H54 (cell line): ENCODE results near the gene CAMTA2.

ENCODE experiments used
- DNase-seq: peaks from one replicate; pipeline ENCODE4 v3.0.0; 2011; ENCODE audit warnings: low spot score, mixed read lengths; ENCODE audit not compliant: insufficient read length
- FAIRE-seq: peaks from 3 replicates; lab custom pipeline; 2011; peaks lifted over from hg19 to GRCh38; lab: Jason Lieb, UNC
- POLR2A ChIP-seq: IDR thresholded peaks from 2 replicates; pipeline ENCODE4 v1.6.1; 2011; ENCODE audit warnings: low read depth, mild to moderate bottlenecking, low read length

Gene CAMTA2

DNA sequence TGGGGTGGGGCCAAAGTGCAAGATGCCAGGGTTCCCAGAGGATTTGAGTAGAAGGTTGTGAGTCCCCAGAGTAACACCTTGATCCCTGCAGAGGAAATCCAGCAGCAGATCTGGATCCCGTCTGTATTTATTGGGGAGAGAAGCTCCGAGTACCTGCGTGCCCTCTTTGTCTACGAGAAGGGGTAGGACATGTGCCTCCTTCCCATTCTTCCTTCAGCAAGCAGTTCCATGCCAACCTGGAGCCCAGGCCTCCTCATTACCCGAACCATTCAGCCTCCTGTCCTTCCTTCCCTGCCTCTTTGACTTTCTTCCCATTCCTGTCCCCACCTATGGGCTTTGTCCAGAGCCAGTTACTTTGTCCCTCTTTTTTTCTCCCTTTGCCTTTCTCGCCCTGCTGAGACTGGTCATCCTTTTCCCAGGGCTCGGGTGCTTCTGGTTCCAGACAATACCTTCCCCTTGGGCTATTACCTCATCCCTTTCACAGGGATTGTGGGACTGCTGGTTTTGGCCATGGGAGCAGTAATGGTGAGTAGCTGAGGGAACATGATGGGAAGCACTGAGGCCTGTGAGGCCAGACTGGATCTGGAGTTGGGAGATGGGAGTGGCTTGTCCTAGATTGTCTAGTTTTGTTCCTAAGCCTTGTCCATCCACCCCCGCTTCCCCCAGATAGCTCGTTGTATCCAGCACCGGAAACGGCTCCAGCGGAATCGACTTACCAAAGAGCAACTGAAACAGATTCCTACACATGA is 44.5 kb downstream of the CAMTA2 start:
- DNase-seq: no peak
- FAIRE-seq: no peak
- TF ChIP-seq POLR2A: no peak

GRCh38 chr17:4941319-4941610 is 46.2 kb downstream of the CAMTA2 start:
- FAIRE-seq (no peak), DNase-seq (no peak)
- no peak for TF ChIP-seq POLR2A

- no peak for FAIRE-seq
- peak; percentile 77 for DNase-seq
- TF ChIP-seq POLR2A: peak; percentile 26; the same call in 1 of the 2 replicates
Measured at GRCh38 chr17:4940555-4941318, 46.7 kb downstream of the CAMTA2 start.

DNA sequence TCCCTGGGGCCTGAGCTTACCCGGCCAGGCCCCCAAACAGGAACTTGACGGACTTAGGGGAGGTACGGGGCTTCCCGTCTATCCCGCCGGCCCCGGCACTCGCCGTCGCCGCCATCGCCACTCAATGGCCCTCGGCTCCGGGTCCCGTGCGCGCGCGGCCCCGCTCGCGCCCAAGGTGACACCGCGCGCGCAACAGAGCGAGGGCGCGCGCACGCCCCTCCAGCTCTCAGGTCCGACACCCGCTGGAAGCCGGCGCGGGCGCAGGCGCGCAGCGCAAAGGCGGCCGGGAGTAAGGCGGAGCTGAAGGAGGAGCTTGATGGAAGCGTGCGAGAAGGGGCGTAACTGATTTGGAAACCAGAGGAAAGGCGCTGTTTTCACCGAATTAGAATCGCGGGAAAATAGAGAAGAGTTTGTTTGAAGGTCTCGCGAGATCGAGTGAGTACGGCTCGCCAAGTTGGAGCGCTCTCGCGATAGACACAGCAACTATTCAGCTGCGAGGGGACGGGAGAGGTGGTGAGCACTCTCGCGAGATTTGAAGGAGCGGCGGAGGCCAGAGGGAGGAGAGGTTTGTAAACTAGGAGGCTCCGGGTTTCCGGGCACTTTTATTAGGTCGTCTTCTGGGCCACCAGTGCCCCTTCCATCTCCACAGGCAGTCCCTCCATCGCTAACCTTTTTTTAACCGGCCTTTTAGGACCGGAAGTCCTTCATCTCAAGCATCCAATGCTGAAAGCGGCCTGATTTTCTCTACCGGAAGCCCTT is 47.5 kb downstream of the CAMTA2 start, which contains the start of the genes RNF167 and SLC25A11:
TSS of gene RNF167 (plus strand) at position 473 of the 759 bp plus-strand sequence. CDS start 642 bp downstream, outside the sequence.
TSS of gene SLC25A11 (minus strand) at position 251 of the 759 bp plus-strand sequence. CDS start at position 115, 136 bp downstream.
- TF ChIP-seq POLR2A: peak; percentile 79
- FAIRE-seq: peak; percentile 73
- DNase-seq: peak; percentile 98

- no peak for TF ChIP-seq POLR2A
- FAIRE-seq: no peak
- DNase-seq: no peak
Measured at GRCh38 chr17:4939546-4939795, 48.0 kb downstream of the CAMTA2 start.

DNA sequence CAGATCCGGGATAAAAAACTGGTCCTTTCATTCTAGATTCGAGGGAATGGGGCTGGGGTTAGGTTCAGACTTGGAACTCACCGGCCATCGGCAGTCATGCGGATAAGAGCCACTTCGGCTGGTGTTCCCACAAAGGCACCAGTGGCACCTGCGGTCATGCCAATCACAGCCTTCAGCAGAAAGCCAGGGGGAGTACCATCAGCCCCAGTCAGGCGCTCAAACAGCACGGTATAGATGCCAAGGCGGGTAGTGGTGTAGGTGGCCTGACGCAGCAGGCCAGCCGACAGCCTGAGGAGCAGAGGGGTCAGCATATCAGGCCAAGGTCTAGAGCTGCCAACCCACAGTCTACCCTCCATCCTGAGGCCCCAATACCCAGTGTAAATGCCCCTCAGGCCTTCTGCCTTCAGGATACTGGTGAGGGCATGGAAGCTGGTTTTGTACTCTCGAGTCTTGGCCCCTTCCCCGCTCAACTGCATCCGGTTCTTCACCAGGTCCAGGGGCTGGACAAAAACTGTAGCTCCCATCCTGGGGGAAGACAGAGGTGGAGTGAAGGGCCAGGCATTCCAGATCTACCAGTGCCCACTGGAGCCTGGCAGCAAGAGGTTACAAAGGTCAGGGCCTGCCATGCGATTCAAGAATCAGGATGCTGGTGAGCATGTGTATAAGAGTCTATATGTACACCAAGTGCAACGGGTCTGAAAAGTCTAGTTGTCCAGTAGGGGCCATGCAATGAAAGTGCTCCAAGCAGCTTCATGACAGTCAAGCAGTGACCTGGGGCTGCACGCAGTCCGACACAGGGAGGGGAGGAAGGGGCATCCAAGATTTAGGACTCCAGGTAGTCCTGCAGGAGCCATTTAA is 48.6 kb downstream of the CAMTA2 start:
- FAIRE-seq (no peak), DNase-seq (no peak)
- TF ChIP-seq POLR2A: no peak

DNA sequence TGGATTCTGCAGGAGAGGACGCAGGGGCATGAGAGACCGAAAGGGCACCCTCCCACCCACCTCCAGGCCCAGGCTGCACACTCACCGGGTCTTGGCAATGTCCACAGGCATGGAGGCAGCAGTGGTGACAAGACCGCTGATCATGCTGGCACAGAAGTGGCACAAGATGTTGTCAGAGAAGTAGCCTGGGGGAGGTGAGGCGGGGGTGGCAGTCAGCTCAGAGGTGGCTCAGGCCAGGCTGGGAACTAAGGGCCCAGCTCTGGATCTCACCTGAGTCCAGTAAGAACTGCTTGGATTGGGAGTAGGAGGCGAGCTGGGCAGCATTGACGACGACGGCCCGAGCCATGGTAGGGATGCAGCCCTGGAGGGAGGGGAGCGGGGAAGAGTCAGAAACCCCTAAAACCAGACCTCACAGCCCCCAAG is 49.4 kb downstream of the CAMTA2 start:
- TF ChIP-seq POLR2A: no peak
- no peak for DNase-seq
- FAIRE-seq: no peak

GRCh38 chr17:4937553-4937952 is 49.9 kb downstream of the CAMTA2 start:
- TF ChIP-seq POLR2A: no peak
- DNase-seq: no peak
- FAIRE-seq: no peak

GRCh38 chr17:4936436-4936835 is 51.0 kb downstream of the CAMTA2 start:
- TF ChIP-seq POLR2A: no peak
- FAIRE-seq: no peak
- DNase-seq: no peak

GRCh38 chr17:4935650-4936049 is 51.8 kb downstream of the CAMTA2 start:
- FAIRE-seq (no peak), DNase-seq (no peak)
- no peak for TF ChIP-seq POLR2A

- FAIRE-seq (no peak), DNase-seq (peak; percentile 75)
- TF ChIP-seq POLR2A: no peak
Measured at GRCh38 chr17:4934173-4934979, 53.1 kb downstream of the CAMTA2 start.

DNA sequence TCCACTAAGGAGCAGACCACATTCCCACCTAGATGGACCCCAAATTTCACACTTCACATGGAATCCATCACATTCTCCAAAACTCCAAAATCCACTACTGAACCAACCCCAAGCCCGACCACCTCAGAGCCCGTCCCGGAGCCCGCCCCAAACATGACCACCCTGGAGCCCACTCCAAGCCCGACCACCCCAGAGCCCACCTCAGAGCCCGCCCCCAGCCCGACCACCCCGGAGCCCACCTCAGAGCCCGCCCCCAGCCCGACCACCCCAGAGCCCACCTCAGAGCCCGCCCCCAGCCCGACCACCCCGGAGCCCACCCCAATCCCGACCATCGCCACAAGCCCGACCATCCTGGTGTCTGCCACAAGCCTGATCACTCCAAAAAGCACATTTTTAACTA is 53.8 kb downstream of the CAMTA2 start:
- DNase-seq (no peak), FAIRE-seq (no peak)
- no peak for TF ChIP-seq POLR2A
